NT2/D1 (cell line): ENCODE measurements around the gene ZDHHC20.

ENCODE experiments used
- SUZ12 ChIP-seq: IDR thresholded peaks from 2 replicates; pipeline ENCODE4 v1.6.1; 2011; ENCODE audit not compliant: insufficient read length, insufficient read depth; ENCODE audit errors: extremely low read depth
- YY1 ChIP-seq: IDR thresholded peaks from 2 replicates; pipeline ENCODE4 v1.6.1; 2011; ENCODE audit not compliant: insufficient read length, insufficient read depth
- ZNF274 ChIP-seq: IDR thresholded peaks from 2 replicates; pipeline ENCODE4 v1.6.1; 2011; ENCODE audit warnings: mild to moderate bottlenecking, low read depth, low read length

DNA sequence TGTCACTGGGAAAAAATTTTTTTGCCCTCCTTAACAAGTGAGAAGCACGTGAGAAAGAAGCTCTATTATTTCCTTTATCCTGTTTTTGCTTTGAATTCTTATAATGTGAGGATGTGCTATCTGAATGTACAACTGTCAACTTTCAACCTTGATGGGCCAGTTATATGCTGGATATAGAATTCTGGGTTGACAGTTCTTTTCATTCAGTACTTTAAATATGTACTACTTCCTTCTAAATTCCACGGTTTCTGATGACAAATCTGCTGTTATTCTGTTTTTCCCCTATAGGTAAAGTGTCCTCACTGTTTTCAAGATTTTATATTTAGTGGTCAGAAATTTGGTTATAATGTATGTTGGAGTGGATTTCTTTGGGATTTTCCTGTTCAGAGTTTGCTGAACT is 29.9 kb downstream of the ZDHHC20 start:
- TF ChIP-seq YY1 (no peak), ZNF274 (no peak), SUZ12 (no peak)
